A549 (cell line): ENCODE data around the gene RGSL1.

Experiments used
- CTCF ChIP-seq: fragments of >200 bp; sonication (Bioruptor Twin); formaldehyde crosslinking; IDR thresholded peaks from 3 replicates; pipeline ENCODE4 v1.5.1; 2016
- EP300 ChIP-seq, 2 experiments: fragments of >200 bp; sonication (Bioruptor Twin); formaldehyde crosslinking; IDR thresholded peaks; 2 replicates in 1 of 2; 3 replicates in 1 of 2; pipeline ENCODE4 v1.6.1; 2016 to 2017
- HDAC2 ChIP-seq: fragments of 200-600 bp; sonication (generic); IDR thresholded peaks from 2 replicates; pipeline ENCODE4 v1.6.1; 2016
- HOXA7 ChIP-seq: fragments of 250-450 bp; sonication (Bioruptor Pico); IDR thresholded peaks from 2 replicates; pipeline ENCODE4 v1.5.0; 2020; ENCODE audit warnings: mild to moderate bottlenecking, moderate library complexity
- JUNB ChIP-seq: fragments of >200 bp; sonication (Bioruptor Twin); formaldehyde crosslinking; IDR thresholded peaks from 2 replicates; pipeline ENCODE4 v1.6.1; 2016
- MAX ChIP-seq: IDR thresholded peaks from 2 replicates; pipeline ENCODE4 v1.6.1; 2012
- MAZ ChIP-seq: fragments of 150-350 bp; IDR thresholded peaks from 2 replicates; pipeline ENCODE4 v1.6.1; 2014; ENCODE audit warnings: antibody characterized with exemption, low read depth, low read length, borderline replicate concordance
- POLR2A ChIP-seq: IDR thresholded peaks from 2 replicates; pipeline ENCODE4 v1.6.1; 2012; ENCODE audit warnings: mild to moderate bottlenecking, low read length
- POLR2AphosphoS2 ChIP-seq: conservative IDR thresholded peaks from 2 replicates; pipeline ENCODE4 v1.6.1; 2012; ENCODE audit warnings: low read length, improper control_type of control experiment, inconsistent platforms
- RCOR1 ChIP-seq: fragments of 150-350 bp; IDR thresholded peaks from 2 replicates; pipeline ENCODE4 v1.6.1; 2014; ENCODE audit warnings: antibody characterized with exemption, low read length, low read depth
- USF2 ChIP-seq: fragments of 450-650 bp; IDR thresholded peaks from 2 replicates; pipeline ENCODE4 v1.6.1; 2014; ENCODE audit warnings: antibody characterized with exemption
- ZFP36 ChIP-seq: fragments of 450-650 bp; IDR thresholded peaks from 2 replicates; pipeline ENCODE4 v1.6.1; 2014; ENCODE audit warnings: borderline replicate concordance; ENCODE audit not compliant: partially characterized antibody

GRCh38 chr1:182588500-182589396 is 138.8 kb downstream of the RGSL1 start, which contains the start of gene RNASEL:
- TF ChIP-seq EP300 (IDR thresholded peaks at IDR 0.05) (no peak), MAZ (no peak), CTCF (no peak), POLR2A (peak; percentile 36; the same call in 1 of the 2 replicates), POLR2AphosphoS2 (no peak), USF2 (no peak), MAX (no peak), HDAC2 (no peak), HOXA7 (no peak), ZFP36 (no peak), JUNB (no peak), RCOR1 (no peak)
